HG03354 (cell line): ENCODE results near the gene LPP.

ENCODE experiments used
- ATAC-seq: cut with Tn5 transposase; IDR thresholded peaks from one replicate; pipeline ENCODE4 v1.9.1; 2021; ENCODE audit warnings: mild to moderate bottlenecking; ENCODE audit not compliant: unreplicated experiment, poor library complexity, severe bottlenecking

The LPP gene

DNA sequence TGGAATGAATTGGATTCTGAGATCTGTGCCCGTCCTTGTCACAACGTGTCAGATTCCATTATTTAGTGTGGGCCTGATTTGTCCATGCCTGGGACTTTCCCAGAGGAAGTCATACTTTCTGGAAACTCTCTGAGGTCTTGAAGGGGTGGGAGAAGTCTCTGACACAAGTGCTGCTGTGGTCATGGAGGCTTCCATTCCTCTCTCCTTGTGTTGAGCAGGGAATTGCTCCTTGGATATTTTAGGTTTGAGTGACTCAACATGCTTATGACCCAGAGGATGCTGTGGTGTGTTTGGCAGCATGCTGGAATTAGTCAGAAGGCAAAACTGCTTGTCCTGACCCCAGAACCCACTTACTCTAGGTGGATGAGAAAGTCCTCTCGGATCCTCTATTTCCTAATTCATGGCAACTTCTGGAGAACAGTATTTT, 132.1 kb downstream of the LPP start:
- ATAC-seq: no peak

DNA sequence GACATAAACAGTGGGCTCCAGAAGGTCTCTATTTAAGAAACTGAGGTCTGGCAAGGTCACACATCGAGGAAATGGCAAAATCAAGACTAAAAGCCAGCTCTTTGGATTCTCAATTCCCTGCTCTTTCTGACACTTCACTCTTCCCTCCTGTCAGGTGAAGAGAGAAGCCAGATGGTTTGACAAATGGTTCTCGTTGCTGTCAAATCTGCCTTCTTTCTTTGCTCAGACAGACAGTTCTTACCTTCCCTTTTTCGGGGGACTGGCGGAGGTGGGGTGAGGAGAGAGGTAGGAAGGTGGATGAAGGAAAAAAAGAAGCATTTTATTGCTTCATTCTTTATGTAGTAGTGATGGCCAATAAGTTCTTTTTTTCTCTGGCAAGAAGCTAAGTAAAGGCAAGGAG, 133.4 kb downstream of the LPP start:
- no peak for ATAC-seq

DNA sequence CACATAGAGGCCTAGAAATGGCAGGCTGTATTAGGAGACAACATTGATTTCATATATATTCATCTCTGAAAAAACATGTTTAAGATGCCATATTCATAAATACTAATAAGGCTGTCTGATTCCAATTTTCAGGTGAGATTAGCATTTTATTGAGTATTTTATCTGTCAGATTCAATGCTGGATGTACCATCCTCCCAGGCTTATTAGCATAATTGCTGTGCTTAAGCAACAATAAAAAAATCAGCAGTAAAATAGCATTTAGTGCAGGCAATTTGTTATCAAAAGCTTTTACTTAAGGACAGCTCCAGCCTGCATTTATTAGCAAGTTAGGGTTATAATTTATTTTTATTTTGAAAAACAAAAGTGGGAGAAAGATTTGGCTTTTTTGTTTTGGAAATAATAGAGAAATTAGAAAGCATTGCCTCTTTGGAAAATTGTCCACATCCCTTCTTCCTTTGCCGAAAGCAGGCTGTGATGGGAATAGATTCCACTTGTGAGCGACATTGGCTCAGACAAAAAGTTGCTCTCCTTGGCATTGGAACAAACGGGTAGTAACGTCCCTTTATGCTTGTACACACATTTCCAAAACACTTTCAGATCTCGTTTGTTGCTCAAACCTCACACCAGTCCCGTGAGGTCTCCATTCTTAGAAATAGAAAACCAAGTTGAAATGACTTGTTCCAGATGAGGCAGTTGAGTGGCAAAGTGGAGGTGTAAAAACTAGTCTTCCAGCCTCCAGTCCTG, 134.0 kb downstream of the LPP start:
- no peak for ATAC-seq

DNA sequence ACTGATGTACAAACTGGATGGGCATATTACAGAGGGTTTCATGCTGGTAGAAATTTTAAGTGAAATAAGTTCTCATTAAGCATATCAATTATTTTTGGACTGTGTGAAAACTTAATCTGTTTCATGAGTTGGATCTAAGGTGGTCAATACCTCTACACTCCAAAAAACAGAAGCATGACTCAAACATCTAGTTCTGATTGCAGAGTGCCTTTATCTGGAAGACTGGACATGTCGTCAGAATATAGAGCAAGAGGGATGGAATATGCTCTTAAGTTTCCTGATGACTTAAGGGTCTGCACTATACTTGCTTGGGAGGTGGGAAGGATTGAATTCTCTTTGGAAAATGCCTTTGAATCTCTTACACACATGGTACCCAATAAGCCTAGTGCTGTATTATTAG, 138.3 kb downstream of the LPP start:
- ATAC-seq: no peak

DNA sequence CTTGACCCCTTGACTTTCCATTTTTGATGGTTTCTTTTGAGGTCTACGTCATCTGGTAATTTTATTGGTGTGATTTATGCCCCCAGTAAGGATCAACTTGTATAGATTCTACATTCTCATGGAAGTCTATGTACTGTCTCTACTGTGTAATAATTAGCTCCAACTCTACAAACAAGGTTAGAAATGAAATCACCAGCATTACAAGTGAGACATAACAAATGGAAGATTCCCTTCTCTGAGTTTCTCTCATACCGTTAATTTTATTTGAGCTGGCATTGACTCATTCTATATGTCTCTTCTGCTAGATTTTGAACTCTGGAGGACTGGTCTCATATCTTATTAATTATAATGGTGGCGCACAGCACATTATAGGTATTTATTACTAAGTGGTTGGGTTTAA, 138.9 kb downstream of the LPP start:
- no peak for ATAC-seq

DNA sequence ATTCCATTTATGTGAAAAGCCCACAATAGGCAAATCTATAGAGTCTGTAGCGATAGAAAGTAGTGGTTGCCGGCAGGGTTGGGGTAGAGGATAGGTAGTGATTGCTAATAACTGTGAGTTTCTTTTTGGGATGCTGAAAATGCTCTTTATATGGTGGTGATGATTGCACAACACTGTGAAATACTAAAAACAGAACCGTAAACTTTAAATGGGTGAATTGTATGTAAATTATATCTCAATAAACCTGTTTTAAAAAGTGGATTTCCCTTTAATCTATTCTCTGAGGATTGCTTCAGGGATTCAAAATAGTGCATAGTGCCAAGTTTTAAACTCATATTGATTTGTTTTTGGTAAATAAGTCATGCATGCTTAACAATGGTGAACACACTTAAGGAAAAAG, 140.2 kb downstream of the LPP start:
- ATAC-seq: no peak

DNA sequence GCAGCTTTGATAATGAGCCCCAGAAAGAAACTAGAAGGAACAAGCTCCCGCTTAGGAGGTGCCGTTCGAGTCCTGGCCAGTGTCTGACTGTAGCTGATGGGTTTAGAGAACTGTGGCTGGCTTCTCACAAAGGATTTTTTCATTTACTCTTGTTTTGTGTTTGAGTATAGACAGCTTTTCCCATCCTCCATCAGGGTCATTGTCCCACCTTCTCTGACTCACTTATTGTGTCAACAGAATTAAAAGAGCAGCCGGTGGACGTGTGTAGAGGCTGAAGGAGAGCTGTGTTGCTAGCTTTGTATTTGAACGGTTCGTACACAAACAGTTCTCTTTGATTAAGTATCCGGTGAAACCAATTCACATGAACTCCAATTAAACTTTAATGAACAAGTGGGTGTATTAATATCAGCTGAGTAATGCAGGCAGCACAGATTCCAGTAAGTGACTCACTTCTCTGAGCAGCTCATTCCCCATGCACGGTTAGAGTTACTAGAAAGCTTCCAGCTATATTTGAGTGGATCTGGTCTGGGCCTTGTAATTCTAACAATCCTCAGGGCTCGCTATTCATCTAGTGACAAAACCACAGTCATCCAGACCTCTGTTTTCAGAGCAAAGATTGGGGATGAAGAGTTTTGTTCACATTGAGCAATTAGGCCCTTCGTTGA, 141.0 kb downstream of the LPP start:
- no peak for ATAC-seq

DNA sequence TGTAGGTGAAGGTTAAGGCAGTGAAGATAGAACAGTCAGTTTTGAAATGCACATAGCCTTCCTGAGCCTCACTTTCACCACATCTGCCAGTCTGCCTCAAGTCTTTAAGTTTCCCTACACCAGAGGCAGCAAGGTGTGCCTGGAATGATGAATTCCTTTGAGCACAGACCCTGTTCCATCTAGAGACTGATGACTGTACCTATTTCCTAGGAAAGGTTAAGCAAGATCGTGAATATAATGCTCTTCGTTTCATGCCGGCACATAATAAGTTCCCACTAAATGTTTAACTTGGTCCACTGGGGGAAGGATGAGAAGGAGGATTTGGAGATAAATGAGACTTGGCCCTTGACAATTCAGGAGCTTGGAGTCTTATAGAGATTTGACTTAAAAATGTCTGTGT, 141.9 kb downstream of the LPP start:
- no peak for ATAC-seq

DNA sequence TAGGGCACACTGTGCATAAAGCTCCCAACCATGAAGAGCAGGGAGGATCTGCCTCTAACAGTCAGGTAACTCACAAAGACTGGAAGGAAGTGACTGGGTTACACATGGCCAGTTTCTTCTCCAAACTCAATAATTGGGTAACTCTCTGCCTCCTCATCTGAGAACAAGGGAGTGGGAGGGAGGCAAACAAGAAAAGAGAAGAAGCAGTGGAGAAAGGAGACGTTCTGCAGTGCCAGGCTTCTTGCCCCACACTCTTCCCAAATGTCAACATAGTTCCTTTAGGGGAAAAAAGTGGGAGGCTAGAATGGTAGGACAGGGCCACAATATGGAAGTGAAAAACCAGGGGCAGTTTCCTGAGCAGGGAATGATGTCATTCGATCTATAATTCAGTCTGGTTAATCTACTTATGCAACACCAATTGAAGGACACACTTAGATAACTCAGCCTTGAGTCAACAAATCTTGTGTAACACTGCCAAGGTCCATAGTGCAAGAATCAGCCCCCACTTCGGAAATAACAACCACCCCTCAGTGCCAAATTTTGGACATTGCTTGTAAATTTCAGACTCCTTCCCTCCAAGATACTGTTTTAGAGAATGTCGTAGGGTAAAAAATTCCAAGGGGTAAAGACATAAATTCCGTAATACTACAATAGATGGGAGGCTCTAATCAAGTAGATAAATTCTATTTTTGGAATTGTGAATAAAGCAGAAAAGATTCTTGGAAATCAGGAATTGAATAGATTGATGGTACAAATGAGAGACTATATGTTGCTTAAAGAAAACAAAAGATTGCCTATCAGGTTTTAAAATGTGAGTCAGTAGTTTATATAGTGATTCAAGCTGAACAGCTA, 143.0 kb downstream of the LPP start:
- ATAC-seq: no peak

DNA sequence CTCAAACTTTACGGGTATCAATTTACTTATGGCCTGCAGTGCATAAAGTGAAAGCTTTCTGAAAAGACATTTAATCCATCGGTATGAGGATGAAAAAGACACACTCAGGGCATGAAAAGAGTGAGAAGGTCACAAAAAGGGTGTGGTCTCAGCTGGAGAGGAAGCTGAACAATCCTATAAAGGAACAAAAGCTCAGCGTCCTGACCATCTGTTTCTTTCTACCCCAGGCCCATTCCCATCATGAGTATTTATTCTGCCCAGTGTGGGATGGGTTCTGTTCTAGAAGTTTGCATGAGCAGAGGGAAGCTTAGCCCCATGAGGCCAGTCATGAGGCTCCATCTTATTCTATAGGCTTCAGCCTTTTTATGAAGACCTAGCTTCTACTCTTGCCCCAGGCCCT, 144.6 kb downstream of the LPP start:
- no peak for ATAC-seq

DNA sequence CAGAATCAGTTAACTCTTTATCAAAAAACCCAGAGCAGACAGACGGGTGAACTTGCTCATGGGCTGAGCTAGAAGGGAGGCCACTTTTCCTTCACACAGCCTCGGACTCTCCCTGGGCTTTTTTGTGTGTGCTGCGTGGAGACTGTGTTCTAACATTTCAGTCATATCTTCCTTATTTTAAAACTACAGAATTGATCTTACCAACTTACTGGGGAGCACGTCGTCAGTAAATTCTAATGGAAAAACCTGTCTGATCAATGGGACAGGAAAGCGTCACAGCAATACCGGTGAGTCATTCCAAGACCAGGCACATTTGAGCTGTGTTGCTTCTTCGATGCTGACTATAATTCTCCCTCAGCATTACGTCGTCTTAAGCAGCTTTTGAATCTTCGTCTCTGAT, 145.1 kb downstream of the LPP start:
- no peak for ATAC-seq

DNA sequence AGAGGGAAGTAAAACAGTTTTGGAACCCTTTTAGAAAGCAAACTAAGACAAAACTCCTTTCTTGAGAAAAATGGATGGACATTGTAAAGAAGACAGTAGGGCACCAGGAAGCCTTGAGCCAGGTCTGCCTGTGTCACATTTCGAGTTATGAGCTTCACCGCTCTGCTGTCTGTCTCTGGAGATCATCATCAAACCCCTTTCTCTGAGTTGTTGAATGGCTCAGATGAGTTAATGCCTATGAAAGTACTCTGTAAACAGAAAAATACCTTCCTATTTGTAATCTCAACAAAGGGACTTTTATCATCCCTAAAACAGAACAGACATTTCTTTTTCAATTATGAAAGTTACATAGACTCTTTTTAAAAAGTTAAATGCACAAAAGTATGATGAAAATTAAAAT, 145.8 kb downstream of the LPP start:
- ATAC-seq: no peak

DNA sequence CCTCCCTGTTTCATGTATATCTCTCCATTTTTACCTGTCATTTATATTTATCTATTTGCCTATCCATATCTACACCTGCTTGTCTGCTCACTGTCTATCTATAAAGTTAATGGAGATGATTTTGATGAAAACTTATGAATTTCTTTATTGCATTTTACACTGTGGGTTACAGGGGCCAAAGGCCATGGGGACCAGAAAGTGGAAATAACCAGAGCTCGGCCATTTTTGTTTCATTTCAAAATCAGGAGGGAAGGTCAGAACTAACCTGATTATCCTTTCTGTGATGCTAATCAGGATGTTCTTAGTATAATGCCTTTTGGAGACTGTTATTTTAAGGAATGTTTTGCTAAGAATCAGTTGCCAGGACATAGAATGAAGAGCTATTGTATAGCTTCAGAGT, 147.2 kb downstream of the LPP start:
- ATAC-seq: no peak

DNA sequence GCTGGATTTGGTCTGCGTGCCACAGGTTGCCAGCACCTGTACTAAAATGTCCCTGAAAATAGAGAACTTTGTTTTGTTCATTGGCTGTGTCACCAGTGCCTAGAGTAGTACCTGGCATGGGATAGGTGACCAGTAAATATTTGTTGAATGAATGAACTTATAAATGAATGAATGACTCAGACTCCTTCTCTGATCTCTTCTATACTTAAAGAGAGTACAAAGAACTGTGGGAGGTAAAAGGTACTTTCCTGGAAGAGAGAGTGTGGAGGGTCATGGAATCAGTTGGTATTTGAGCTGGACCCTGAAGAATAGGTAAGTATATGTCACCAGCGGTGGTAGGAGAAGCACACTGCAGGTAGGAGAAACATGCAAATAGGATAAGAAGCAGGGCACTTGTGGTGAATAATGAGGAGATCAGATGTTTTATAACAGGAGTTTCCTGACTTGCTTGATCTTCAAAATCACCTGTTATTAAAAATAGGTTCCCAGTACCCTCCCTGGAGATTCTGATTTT, 149.4 kb downstream of the LPP start:
- ATAC-seq: no peak

DNA sequence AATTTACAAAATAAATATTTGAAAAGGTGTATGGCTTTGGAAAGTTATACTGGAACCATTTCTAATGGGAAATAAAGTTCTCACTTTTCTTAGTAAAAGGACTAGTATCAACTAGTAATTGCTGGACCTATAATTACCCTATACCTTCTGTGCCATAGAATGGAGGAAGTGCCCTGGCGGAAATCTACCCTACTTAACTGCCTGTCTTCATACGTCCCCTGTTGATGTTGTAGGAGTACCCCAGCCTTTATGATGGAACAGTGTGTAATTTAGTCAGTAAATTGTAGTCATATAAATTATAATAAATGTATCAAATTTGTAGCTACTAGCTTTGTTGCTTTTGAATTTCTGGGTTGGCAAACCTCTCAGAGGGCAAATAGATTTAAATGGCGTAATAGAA, 149.9 kb downstream of the LPP start:
- ATAC-seq: no peak

DNA sequence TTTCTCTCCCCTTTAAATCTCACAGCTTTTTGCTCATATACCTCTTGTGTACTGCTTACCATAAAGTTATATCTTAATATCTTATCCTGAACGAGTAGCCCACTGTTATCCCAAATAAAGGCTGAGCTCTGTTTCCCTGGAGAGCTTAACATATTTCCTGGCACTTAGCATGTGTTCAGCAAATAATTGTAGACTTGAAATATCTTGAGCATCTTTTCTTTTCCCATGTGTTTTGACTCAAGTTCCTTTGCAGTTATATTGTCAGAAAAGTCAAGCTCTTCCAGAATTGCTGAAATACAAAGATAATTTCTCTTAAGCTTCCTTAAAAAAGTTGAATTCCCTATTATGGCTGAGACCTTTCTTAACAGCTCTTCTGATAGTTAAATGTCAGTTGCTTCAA, 150.5 kb downstream of the LPP start:
- no peak for ATAC-seq

DNA sequence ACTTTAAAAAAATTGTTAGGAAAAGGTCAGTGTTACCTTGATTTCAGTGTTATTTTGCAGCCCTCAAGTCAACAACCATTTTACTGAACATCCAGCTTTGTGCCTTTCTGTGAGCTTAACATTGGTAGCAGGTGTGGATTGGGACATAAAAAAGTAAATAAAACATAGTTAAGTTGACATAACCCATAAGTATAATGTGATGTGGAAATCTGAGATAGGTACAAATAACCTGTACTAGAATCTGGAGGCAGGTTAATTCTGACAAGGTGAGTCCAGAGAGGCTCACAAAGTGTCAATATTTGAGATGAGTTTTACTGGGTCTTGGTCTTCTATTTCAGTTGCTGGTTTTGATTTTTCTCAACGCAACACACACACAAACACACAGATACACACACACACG, 151.3 kb downstream of the LPP start:
- no peak for ATAC-seq

DNA sequence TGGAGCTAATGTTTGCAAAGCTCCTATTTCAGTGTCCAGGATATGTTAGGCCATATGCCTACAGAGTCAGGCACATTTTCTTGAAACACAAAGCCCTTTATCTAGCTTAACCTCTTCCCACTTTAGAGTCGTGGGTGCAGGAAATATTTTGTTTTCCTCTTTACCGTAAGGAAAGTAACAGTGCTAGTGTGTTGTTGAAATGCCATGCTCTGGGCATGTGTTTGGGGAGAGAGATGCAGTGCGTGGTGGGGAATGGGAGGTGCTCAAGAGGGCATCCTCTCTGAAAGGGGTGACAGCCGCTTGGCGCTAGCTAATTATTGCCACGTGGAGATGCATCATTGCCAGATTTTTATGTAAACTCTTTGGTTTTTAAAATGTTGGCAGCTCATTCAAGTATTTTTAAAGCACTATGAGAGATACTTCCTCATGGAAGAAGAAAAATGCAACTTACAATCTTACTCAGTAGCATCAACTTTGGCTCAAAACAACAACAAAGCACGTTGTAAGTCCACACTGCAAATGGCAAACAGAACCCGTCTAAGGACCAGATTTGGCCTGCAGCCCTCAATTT, 152.6 kb downstream of the LPP start:
- ATAC-seq: no peak

DNA sequence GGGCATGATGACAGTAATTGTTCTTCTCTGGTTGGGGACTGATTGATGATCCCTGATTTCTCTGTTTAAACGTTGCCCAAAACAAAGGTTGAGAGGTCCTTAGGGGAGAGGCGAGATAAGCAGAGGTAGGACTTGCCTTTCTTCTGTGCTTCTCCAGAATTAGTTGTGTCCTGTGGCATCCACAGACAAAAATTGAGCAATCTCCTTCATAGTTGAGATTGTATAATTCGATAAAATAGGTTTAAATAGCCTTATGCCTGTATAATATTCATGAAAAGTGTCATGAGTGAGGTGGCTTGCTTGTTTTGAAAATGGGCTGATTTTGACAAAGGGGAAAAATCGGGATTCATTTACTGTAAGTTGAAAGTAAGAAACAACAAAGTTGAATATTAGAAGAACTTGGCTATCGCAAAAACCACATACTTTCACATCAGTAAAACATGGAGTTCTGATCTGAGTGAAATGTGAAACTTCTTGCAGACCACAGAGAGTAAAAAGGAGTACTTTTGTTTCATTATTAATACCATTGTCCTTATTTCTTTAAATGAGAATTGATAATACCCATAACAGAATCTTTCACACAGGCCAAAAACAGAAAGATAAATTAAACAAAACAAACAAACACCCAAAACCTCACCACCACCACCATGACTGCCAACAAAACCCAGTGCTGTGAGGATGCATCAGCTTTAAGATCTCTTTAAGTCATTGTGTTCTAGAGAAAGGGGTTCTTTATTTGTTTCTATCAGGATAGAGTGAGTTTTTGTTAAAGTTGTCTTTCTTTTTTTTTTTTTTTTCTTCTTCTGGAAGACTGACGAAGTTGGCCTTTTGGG, 155.7 kb downstream of the LPP start:
- peak; percentile 99 for ATAC-seq
